ENCODE data around the gene PRR5L.

The PRR5L gene, protein sequence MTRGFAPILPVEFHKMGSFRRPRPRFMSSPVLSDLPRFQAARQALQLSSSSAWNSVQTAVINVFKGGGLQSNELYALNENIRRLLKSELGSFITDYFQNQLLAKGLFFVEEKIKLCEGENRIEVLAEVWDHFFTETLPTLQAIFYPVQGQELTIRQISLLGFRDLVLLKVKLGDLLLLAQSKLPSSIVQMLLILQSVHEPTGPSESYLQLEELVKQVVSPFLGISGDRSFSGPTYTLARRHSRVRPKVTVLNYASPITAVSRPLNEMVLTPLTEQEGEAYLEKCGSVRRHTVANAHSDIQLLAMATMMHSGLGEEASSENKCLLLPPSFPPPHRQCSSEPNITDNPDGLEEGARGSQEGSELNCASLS

DNA sequence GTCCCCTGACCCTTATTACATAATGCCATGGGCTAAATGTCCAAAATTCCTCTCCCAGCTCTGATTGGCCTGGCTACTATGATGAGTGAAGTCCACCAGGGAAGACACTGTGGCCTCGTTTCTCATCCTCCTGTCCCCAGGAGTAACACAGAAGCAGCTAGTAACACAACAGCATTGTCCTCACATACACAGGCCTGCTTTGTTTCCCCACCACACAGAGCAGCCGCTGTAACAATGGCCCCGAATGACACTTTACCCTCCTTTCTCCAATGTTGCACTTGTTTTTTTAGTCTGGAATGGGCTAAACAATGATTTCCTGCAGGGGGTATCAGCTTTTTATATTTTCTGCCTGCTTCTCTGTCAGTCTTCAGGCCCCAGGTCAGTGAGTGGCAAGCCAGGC is at the start of gene PRR5L:
Gene PRR5L, plus strand, starts transcription at position 363 of the 400 bp plus-strand sequence. CDS start 104,834 bp downstream, outside the sequence.
- DNase-seq, result no peak

GRCh38 chr11:36247493-36247892 is 48.6 kb upstream of the PRR5L start:
- no peak for DNase-seq

- DNase-seq, result no peak
Observed at GRCh38 chr11:36248436-36248835, 47.7 kb upstream of the PRR5L start.

- no peak for DNase-seq
Observed at GRCh38 chr11:36249246-36249645, 46.8 kb upstream of the PRR5L start.

DNA sequence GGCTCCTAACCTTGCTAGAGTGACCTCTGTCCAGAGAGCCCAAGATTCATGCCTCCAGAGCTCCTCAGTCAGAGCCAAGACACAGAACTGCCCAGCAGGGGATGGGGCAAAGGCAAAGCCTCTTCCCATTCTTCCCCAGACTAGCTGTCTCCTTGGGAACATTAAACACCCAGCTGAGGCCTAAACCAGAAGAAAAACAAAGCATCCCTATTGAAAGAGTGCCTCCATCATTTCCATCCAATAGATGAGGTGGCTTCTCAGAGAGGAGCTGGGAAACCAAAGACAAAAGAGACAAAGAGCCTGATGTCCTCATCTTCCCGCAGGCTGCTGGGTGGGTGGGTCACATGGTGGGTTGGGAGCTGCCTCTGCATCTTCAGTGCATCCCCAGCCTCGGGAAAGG is 44.3 kb upstream of the PRR5L start:
- DNase-seq, result no peak

GRCh38 chr11:36253238-36253637 is 42.9 kb upstream of the PRR5L start:
- DNase-seq, result peak; percentile 58

DNA sequence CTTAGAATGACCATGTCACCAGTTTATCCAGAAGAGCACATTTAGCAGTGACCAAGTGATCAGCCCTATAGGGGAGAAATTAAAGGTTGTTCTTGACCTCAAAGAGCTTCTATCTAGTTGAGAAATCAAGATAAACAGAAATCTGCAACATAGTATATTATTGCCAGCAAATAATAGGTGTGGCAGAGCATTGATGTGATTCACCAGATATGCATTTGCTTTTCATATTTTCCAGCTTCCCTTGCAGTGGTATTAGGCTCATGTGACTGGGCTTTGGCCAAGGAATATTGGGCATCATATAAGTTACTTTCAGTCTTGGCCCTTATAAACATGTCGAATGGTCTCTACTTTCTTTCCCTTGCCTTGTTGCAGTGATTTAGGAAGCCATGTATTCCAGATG is 41.4 kb upstream of the PRR5L start:
- no peak for DNase-seq

- no peak for DNase-seq
Observed at GRCh38 chr11:36257351-36257750, 38.7 kb upstream of the PRR5L start.

DNA sequence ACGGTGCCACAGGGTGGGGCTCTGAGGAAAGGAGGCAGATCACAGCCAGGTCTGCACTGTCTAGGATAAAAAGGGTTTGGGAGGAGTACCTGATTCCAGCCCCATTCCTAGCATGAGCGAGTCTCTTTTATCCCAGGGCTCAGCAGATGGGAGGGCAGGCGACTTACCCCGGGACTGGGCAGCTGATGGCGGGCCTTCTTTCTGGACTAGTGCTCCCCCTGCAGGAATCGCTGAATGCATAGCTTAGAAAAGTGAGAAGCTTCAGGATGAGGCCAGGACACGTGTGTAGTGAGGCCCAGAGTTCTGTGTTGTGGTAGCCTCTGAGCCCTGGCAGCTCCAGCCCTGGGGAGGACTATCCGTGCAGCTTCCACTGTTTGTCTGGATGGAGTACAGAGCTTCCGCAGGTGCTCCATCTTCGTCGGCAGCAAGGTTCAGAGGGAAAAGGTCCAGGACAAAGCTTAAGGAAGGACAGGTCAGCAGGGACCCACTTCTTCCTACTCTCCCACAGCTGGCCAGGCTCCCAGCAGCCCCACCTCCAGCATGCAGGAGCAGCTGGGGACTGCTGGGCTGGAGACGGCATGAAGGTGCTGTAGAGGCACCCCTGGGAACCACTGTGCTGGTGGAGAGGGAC is 37.2 kb upstream of the PRR5L start:
- peak; percentile 66 for DNase-seq

DNA sequence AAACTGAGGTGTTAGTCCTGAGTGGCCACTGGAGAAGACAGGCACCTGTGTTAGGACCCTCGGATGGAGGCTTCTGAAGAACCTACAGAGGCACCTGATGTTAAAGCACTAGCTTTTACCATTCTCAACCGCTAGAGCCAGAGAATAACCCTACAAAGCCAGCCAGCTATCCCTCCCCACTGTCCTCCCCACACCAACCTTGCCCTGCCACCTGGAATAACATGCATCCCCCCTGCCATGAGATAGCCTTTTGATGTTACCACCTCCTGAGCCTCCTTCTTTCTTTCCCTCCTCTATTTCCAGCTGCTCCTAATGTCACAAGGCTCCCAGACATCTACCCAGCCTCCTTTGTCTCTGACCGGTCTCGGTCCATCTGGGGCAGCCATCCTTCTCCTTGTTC is 35.0 kb upstream of the PRR5L start:
- DNase-seq, result peak; percentile 15

GRCh38 chr11:36264011-36264972 is 31.8 kb upstream of the PRR5L start:
- DNase-seq, result peak; percentile 33

GRCh38 chr11:36264973-36265344 is 31.1 kb upstream of the PRR5L start:
- DNase-seq, result peak; percentile 23

- peak; percentile 71 for DNase-seq
Observed at GRCh38 chr11:36265793-36266628, 30.1 kb upstream of the PRR5L start.

- DNase-seq, result peak; percentile 33
Observed at GRCh38 chr11:36266767-36267166, 29.3 kb upstream of the PRR5L start.

DNA sequence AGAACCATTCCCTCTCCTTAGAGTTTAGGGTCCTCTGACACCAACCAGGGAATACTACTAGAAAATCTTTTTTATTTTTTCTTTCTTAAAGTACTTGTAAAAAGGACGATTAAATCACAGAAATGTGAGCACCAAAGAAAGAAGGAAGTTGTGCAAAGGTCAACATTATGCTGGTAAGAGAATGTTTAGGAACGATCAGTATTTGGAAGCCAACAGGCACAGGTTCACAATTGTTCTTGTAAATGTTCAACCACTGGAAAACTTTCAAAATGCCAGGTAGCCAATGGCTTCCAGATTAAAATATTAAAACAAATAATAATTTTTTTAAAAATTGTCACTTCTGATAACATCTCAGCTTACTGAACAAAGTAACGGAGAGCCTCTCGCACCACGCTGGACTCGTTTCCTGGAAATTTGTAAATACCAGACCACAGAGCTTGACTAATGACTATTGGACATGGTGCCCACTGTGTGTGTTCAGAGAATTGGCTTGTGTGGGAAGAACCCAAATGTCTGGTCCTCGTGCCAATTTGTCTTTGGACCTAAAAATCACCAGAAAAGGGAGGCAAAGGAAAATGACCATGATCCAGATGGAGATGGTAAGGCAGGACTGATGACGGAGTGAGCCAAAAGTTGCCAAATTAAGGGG is 27.6 kb upstream of the PRR5L start:
- DNase-seq, result no peak

DNA sequence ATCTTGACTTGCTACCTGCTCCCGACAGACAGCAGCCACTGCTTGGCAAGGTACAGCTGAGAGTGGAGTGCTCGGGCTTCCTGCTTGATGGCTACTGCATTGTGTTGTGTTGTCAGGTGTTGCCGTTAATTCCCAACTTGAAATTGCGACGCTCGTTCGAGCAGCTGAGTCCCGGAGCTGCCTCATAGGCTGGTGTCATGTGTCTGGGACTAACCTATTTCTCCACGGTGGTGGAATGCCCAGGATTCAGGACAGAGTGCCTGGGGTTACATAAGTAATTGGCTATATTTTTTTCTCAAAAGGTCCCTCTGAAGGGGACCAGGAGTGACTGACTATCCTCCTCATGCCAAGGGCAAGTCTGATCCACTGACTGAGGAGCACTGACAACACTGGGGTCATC is 25.4 kb upstream of the PRR5L start:
- DNase-seq, result peak; percentile 17

- DNase-seq, result peak; percentile 23
Observed at GRCh38 chr11:36271794-36272407, 24.2 kb upstream of the PRR5L start.

- DNase-seq, result peak; percentile 19
Observed at GRCh38 chr11:36273110-36273509, 23.0 kb upstream of the PRR5L start.

DNA sequence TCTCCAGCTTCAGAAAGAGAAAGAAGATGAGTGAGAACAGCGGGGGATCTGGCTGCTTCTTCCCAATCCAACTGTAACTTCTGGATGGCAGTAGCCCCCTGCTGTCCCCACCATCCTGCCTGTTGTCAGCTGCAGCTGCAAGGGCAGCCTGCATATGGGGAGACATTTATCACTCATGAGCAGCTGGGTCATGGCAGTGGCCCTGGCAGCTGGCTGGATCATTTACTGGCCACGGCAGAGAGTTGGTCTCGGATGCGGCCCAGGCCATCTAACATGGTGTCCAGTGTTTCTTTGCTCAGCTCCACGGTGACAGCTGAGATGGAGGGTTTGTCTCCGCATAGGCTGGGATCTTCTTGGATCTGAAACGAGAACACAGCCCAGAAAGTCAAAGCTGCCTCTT is 21.7 kb upstream of the PRR5L start:
- peak; percentile 48 for DNase-seq

- peak; percentile 20 for DNase-seq
Observed at GRCh38 chr11:36278531-36279282, 17.4 kb upstream of the PRR5L start.

- no peak for DNase-seq
Observed at GRCh38 chr11:36280531-36280930, 15.6 kb upstream of the PRR5L start.
